Endothelial cell (in vitro differentiated cells): Measurements from ENCODE around the gene PHRF1. TPM values are rescaled to one million over a fixed set of nuclear protein-coding genes. Genes with fewer than 3 reads are reported as not detected.
"Not testable (repeated sequence)": the region's sequence is repeated elsewhere in the genome, so short reads cannot be mapped to it uniquely, and the experiment has no call there.

Source experiments
- DNase-seq: peaks from one replicate; pipeline ENCODE4 v3.0.0; 2021; ENCODE audit warnings: low spot score
- H3K27ac Mint-ChIP-seq: one replicate; pipeline ENCODE4 v1.8.0; 2021; ENCODE audit warnings: mixed read lengths, inconsistent platforms; ENCODE audit not compliant: unreplicated experiment
- H3K27me3 Mint-ChIP-seq: one replicate; pipeline ENCODE4 v1.8.0; 2021; ENCODE audit warnings: mild to moderate bottlenecking, moderate library complexity, mixed read lengths, inconsistent platforms; ENCODE audit not compliant: unreplicated experiment
- H3K36me3 Mint-ChIP-seq: one replicate; pipeline ENCODE4 v1.8.0; 2021; ENCODE audit warnings: mild to moderate bottlenecking, low read depth, mixed read lengths, inconsistent platforms; ENCODE audit not compliant: unreplicated experiment
- H3K4me1 Mint-ChIP-seq: one replicate; pipeline ENCODE4 v1.8.0; 2021; ENCODE audit warnings: mild to moderate bottlenecking, mixed read lengths, inconsistent platforms; ENCODE audit not compliant: unreplicated experiment
- H3K4me3 Mint-ChIP-seq: one replicate; pipeline ENCODE4 v1.8.0; 2021; ENCODE audit warnings: mild to moderate bottlenecking, mixed read lengths, inconsistent platforms; ENCODE audit not compliant: unreplicated experiment
- H3K9me3 Mint-ChIP-seq: one replicate; pipeline ENCODE4 v1.8.0; 2021; ENCODE audit warnings: mixed read lengths, inconsistent platforms; ENCODE audit not compliant: unreplicated experiment
- total RNA-seq: library from RNA; stranded (reverse); fragmentation: NEBNext Ultra II Directional; extraction: Animal tissue kit (Norgen Biotek cat#: 25700); gene quantifications from one replicate; pipeline ENCODE4 v1.2.1, GENCODE V29; 2021; ENCODE audit not compliant: unreplicated experiment
- TF ChIP-seq, protein P1 (sequence below): fragments of 200-600 bp; sonication (generic); IDR thresholded peaks from one replicate; pipeline ENCODE4 v1.5.0; 2021; ENCODE audit warnings: antibody characterized with exemption; ENCODE audit not compliant: unreplicated experiment

Gene PHRF1
- total RNA-seq, 1 donor from 2014 or later = 29.5 TPM

GRCh38 chr11:653837-654236 is 77.6 kb downstream of the PHRF1 start:
- no peak for DNase-seq
- TF ChIP-seq, protein P1, sequence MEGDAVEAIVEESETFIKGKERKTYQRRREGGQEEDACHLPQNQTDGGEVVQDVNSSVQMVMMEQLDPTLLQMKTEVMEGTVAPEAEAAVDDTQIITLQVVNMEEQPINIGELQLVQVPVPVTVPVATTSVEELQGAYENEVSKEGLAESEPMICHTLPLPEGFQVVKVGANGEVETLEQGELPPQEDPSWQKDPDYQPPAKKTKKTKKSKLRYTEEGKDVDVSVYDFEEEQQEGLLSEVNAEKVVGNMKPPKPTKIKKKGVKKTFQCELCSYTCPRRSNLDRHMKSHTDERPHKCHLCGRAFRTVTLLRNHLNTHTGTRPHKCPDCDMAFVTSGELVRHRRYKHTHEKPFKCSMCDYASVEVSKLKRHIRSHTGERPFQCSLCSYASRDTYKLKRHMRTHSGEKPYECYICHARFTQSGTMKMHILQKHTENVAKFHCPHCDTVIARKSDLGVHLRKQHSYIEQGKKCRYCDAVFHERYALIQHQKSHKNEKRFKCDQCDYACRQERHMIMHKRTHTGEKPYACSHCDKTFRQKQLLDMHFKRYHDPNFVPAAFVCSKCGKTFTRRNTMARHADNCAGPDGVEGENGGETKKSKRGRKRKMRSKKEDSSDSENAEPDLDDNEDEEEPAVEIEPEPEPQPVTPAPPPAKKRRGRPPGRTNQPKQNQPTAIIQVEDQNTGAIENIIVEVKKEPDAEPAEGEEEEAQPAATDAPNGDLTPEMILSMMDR = no peak
- H3K4me1 Mint-ChIP-seq = no peaks in the 10 kb centered on the region
- H3K36me3 Mint-ChIP-seq = peaks cover 19% of the 10 kb centered on the region
- no peak overlapping the region for H3K27ac Mint-ChIP-seq
- H3K27me3 Mint-ChIP-seq = peaks cover 14% of the 10 kb centered on the region
- H3K9me3 Mint-ChIP-seq = no peaks in the 10 kb centered on the region
- H3K4me3 Mint-ChIP-seq = no peak overlapping the region

- peaks cover 19% of the 10 kb centered on the region for H3K36me3 Mint-ChIP-seq
- DNase-seq, H3K4me3 Mint-ChIP-seq, H3K9me3 Mint-ChIP-seq, H3K4me1 Mint-ChIP-seq, H3K27ac Mint-ChIP-seq: not testable (repeated sequence)
- H3K27me3 Mint-ChIP-seq = peaks cover 14% of the 10 kb centered on the region
Observed at GRCh38 chr11:654444-654843, 78.2 kb downstream of the PHRF1 start.

DNA sequence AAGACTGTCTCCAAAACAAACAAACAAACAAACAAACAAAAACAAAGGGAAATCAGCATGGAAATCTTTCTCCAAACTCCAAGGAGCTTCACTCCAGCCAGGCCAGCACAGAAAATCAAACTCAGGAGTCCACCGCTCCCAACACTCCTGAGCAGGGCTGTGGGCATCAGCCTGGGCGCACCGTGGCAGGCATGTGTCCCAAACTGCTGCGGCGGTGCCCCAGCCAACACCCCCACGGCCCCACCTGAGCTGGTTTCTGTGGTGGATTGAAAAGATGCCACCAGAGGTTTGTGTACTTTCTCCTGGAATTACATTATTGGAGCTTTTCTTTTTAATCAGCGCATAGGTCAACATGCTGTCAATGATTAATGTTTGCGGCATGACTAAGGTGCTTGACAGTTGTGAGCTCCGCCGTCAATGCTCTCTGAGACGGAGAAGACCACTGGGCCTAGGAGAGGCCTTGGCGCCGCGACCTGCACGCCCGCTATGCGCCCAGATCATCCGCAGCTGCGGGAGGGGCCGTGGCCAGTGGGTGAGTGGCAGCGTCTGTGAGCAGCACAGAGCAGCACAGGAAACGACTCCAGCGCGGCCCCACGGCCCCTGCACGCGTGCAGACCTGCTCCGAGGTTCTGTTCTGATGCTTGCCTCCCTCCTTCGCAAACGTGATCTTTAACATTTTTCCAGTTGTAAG is 78.9 kb downstream of the PHRF1 start:
- Mint-ChIP-seq H3K27me3 (peaks cover 11% of the 10 kb centered on the region), H3K36me3 (peaks cover 23% of the 10 kb centered on the region), H3K27ac (no peak overlapping the region), H3K9me3 (no peaks in the 10 kb centered on the region), H3K4me1 (no peaks in the 10 kb centered on the region), H3K4me3 (no peak overlapping the region)
- TF ChIP-seq, protein P1 = no peak
- no peak for DNase-seq

- Mint-ChIP-seq H3K27ac (no peak overlapping the region), H3K36me3 (peaks cover 20% of the 10 kb centered on the region), H3K27me3 (peaks cover 11% of the 10 kb centered on the region), H3K4me1 (no peaks in the 10 kb centered on the region), H3K4me3 (no peak overlapping the region), H3K9me3 (no peaks in the 10 kb centered on the region)
- no peak for DNase-seq
- TF ChIP-seq, protein P1 = no peak
Observed at GRCh38 chr11:656426-656825, 80.2 kb downstream of the PHRF1 start.

DNA sequence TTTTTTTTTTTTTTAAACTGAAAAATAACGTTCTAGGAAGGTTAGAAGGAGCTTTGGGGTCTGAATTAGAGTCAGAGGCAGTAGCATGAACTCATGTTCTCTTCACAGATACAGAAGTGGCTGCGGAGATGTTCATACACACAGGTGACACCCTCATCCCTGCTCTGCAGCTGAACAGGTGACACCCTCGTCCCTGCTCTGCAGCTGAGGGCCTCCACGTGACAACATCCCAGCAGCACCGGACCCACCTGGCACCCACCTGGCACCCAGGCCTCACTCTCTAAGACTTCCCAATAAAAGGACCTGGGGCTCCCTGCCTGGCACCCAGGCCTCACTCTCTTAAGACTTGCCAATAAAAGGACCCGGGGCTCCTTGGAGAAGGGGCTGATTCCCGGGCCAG is 80.6 kb downstream of the PHRF1 start:
- TF ChIP-seq, protein P1 = no peak
- H3K4me3 Mint-ChIP-seq = no peak overlapping the region

More for the DNA sequence above, 80.6 kb downstream of the PHRF1 start:
- Mint-ChIP-seq H3K36me3 (peaks cover 19% of the 10 kb centered on the region), H3K27me3 (peaks cover 11% of the 10 kb centered on the region), H3K9me3 (no peaks in the 10 kb centered on the region), H3K4me1 (no peaks in the 10 kb centered on the region), H3K27ac (no peak overlapping the region)
- no peak for DNase-seq
